ENCODE results near the gene LRCH1.

LRCH1 gene

GRCh38 chr13:46667687-46668281, 114.8 kb downstream of the LRCH1 start:
- no peak for FAIRE-seq

GRCh38 chr13:46668302-46668720, 115.3 kb downstream of the LRCH1 start:
- no peak for FAIRE-seq

GRCh38 chr13:46668931-46669525, 116.1 kb downstream of the LRCH1 start:
- no peak for FAIRE-seq

- FAIRE-seq, result no peak
Measured at GRCh38 chr13:46672338-46673090, 119.5 kb downstream of the LRCH1 start.

GRCh38 chr13:46675016-46675415, 122.0 kb downstream of the LRCH1 start:
- no peak for FAIRE-seq

GRCh38 chr13:46676378-46676725, 123.4 kb downstream of the LRCH1 start:
- no peak for FAIRE-seq

- FAIRE-seq, result no peak
Measured at GRCh38 chr13:46679369-46680120, 126.6 kb downstream of the LRCH1 start.

GRCh38 chr13:46682015-46682414, 129.0 kb downstream of the LRCH1 start:
- no peak for FAIRE-seq

GRCh38 chr13:46682707-46683106, 129.7 kb downstream of the LRCH1 start:
- FAIRE-seq, result no peak

- no peak for FAIRE-seq
Measured at GRCh38 chr13:46683676-46684260, 130.8 kb downstream of the LRCH1 start.

- FAIRE-seq, result no peak
Measured at GRCh38 chr13:46684287-46685001, 131.5 kb downstream of the LRCH1 start.

- FAIRE-seq, result no peak
Measured at GRCh38 chr13:46685006-46685730, 132.2 kb downstream of the LRCH1 start.

- FAIRE-seq, result no peak
Measured at GRCh38 chr13:46686171-46686570, 133.2 kb downstream of the LRCH1 start.

GRCh38 chr13:46687810-46688209, 134.8 kb downstream of the LRCH1 start:
- FAIRE-seq, result no peak

- peak; percentile 47 for FAIRE-seq
Measured at GRCh38 chr13:46688306-46688705, 135.3 kb downstream of the LRCH1 start.

GRCh38 chr13:46698014-46698413, 145.0 kb downstream of the LRCH1 start:
- no peak for FAIRE-seq

- FAIRE-seq, result no peak
Measured at GRCh38 chr13:46698910-46699460, 146.0 kb downstream of the LRCH1 start.

GRCh38 chr13:46712524-46712923, 159.6 kb downstream of the LRCH1 start:
- FAIRE-seq, result no peak

- FAIRE-seq, result no peak
Measured at GRCh38 chr13:46715363-46715762, 162.4 kb downstream of the LRCH1 start.

GRCh38 chr13:46716821-46717220, 163.9 kb downstream of the LRCH1 start:
- FAIRE-seq, result no peak

GRCh38 chr13:46717275-46717674, 164.3 kb downstream of the LRCH1 start:
- no peak for FAIRE-seq
